ENCODE results near the gene FBXL19.

Gene FBXL19

GRCh38 chr16:30989469-30990047 is 66.2 kb downstream of the FBXL19 start:
- TF ChIP-seq CTCF (IDR thresholded peaks at IDR 0.05; ENCODE audit: low read depth, low read length): no peak
- H3K4me3 ChIP-seq (ENCODE audit: low read depth, low read length): no peak overlapping the region

GRCh38 chr16:30990105-30990504 is 66.7 kb downstream of the FBXL19 start:
- H3K4me3 ChIP-seq (ENCODE audit: low read depth, low read length): no peak overlapping the region
- no peak for TF ChIP-seq CTCF (IDR thresholded peaks at IDR 0.05; ENCODE audit: low read depth, low read length)

GRCh38 chr16:30991052-30991451 is 67.7 kb downstream of the FBXL19 start:
- no peak for TF ChIP-seq CTCF (IDR thresholded peaks at IDR 0.05; ENCODE audit: low read depth, low read length)
- no peak overlapping the region for H3K4me3 ChIP-seq (ENCODE audit: low read depth, low read length)

GRCh38 chr16:30992276-30992780 is 69.0 kb downstream of the FBXL19 start:
- no peak for TF ChIP-seq CTCF (IDR thresholded peaks at IDR 0.05; ENCODE audit: low read depth, low read length)
- H3K4me3 ChIP-seq (ENCODE audit: low read depth, low read length): no peak overlapping the region

GRCh38 chr16:30992931-30993816 is 69.8 kb downstream of the FBXL19 start:
- TF ChIP-seq CTCF (IDR thresholded peaks at IDR 0.05; ENCODE audit: low read depth, low read length): no peak
- H3K4me3 ChIP-seq (ENCODE audit: low read depth, low read length): no peak overlapping the region

- H3K4me3 ChIP-seq (ENCODE audit: low read depth, low read length): no peak overlapping the region
- TF ChIP-seq CTCF (IDR thresholded peaks at IDR 0.05; ENCODE audit: low read depth, low read length): no peak
Measured at GRCh38 chr16:30995927-30996323, 72.6 kb downstream of the FBXL19 start.

Data from WI38 (cell line).